Neural cell (in vitro differentiated cells): ENCODE results near the gene NEK6. TPM values are rescaled to one million over a fixed set of nuclear protein-coding genes. Genes with fewer than 3 reads are reported as not detected.

ENCODE experiments used
- H2AFZ ChIP-seq: fragments of 200-600, 300-800 bp; sonication (generic), shearing (Covaris generic); 2 replicates; pipeline ENCODE4 v1.6.0; 2014; ENCODE audit warnings: low read depth, mild to moderate bottlenecking, antibody characterized with exemption, low read length, moderate library complexity
- H3F3A ChIP-seq: fragments of 200-600 bp; shearing (Covaris generic); 2 replicates; pipeline ENCODE4 v1.6.1; 2016; ENCODE audit warnings: mild to moderate bottlenecking, moderate library complexity, mixed read lengths, antibody characterized with exemption, low read length; ENCODE audit not compliant: insufficient read depth, poor library complexity, severe bottlenecking
- H3K27ac ChIP-seq: fragments of 200-600, 300-800 bp; sonication (generic), shearing (Covaris generic); 2 replicates; pipeline ENCODE4 v1.5.1; 2014; ENCODE audit warnings: mild to moderate bottlenecking, low read length, moderate library complexity
- H3K27me3 ChIP-seq: fragments of 300-800, 200-600 bp; sonication (generic), shearing (Covaris generic); 2 replicates; pipeline ENCODE4 v1.6.0; 2014; ENCODE audit warnings: mild to moderate bottlenecking, low read depth, low read length, moderate library complexity; ENCODE audit not compliant: insufficient read depth
- H3K36me3 ChIP-seq: fragments of 300-800, 200-600 bp; sonication (generic), shearing (Covaris generic); 2 replicates; pipeline ENCODE4 v1.5.1; 2014; ENCODE audit warnings: mild to moderate bottlenecking, antibody characterized with exemption, low read length, moderate library complexity; ENCODE audit not compliant: insufficient read depth
- H3K4me2 ChIP-seq: fragments of 300-800, 200-600 bp; sonication (generic), shearing (Covaris generic); 2 replicates; pipeline ENCODE4 v1.6.0; 2014; ENCODE audit warnings: mild to moderate bottlenecking, low read length
- H3K4me3 ChIP-seq: fragments of 300-800, 200-600 bp; sonication (generic), shearing (Covaris generic); 2 replicates; pipeline ENCODE4 v1.5.1; 2014; ENCODE audit warnings: mild to moderate bottlenecking, low read length, moderate library complexity
- H3K79me2 ChIP-seq: fragments of 200-600 bp; shearing (Covaris generic); replicated peaks from 2 replicates; pipeline ENCODE4 v1.6.0; 2014; ENCODE audit warnings: mild to moderate bottlenecking, low read length, moderate library complexity; ENCODE audit not compliant: insufficient read depth
- H3K9ac ChIP-seq: fragments of 300-800, 200-600 bp; sonication (generic), shearing (Covaris generic); 2 replicates; pipeline ENCODE4 v1.6.1; 2016; ENCODE audit warnings: mild to moderate bottlenecking, low read length, mixed read lengths
- H3K9me2 ChIP-seq: fragments of 200-600 bp; shearing (Covaris generic); 2 replicates; pipeline ENCODE4 v1.6.1; 2016; ENCODE audit warnings: mild to moderate bottlenecking, low read length, mixed read lengths; ENCODE audit not compliant: insufficient read depth
- H3K9me3 ChIP-seq: fragments of 200-600, 300-800 bp; sonication (generic), shearing (Covaris generic); 2 replicates; pipeline ENCODE4 v1.6.1; 2016; ENCODE audit warnings: mild to moderate bottlenecking, mixed run types, low read length, moderate library complexity, mixed read lengths
- H4K20me1 ChIP-seq: fragments of 200-600 bp; shearing (Covaris generic); 2 replicates; pipeline ENCODE4 v1.6.1; 2016; ENCODE audit warnings: mild to moderate bottlenecking, mixed run types; ENCODE audit not compliant: insufficient read depth
- CTCF ChIP-seq: fragments of 450-650 bp; IDR thresholded peaks from 2 replicates; pipeline ENCODE4 v1.5.1; 2014; ENCODE audit warnings: antibody characterized with exemption, mild to moderate bottlenecking, moderate library complexity; ENCODE audit not compliant: poor library complexity, severe bottlenecking
- EP300 ChIP-seq: fragments of 450-650 bp; conservative IDR thresholded peaks from 2 replicates; pipeline ENCODE4 v1.6.1; 2014; ENCODE audit warnings: antibody characterized with exemption, mild to moderate bottlenecking, moderate library complexity; ENCODE audit not compliant: poor library complexity, severe bottlenecking
- EZH2 ChIP-seq: fragments of 200-600, 300-800 bp; shearing (Covaris generic), sonication (generic); IDR thresholded peaks from 2 replicates; pipeline ENCODE4 v1.6.1; 2014; ENCODE audit warnings: antibody characterized with exemption, low read length, borderline replicate concordance, mild to moderate bottlenecking; ENCODE audit not compliant: insufficient read depth, poor library complexity, severe bottlenecking
- MXI1 ChIP-seq: fragments of 450-650 bp; conservative IDR thresholded peaks from 2 replicates; pipeline ENCODE4 v1.6.1; 2014; ENCODE audit warnings: antibody characterized with exemption, mild to moderate bottlenecking; ENCODE audit not compliant: poor library complexity, severe bottlenecking
- POLR2AphosphoS5 ChIP-seq: IDR thresholded peaks from 2 replicates; pipeline ENCODE4 v1.6.1; 2012
- RAD21 ChIP-seq: fragments of 450-650 bp; conservative IDR thresholded peaks from 2 replicates; pipeline ENCODE4 v1.6.1; 2014; ENCODE audit warnings: antibody characterized with exemption, mild to moderate bottlenecking, moderate library complexity
- SMC3 ChIP-seq: fragments of 450-650 bp; conservative IDR thresholded peaks from 2 replicates; pipeline ENCODE4 v1.6.1; 2014; ENCODE audit warnings: antibody characterized with exemption, mild to moderate bottlenecking, moderate library complexity; ENCODE audit not compliant: poor library complexity
- TAF1 ChIP-seq: IDR thresholded peaks from 2 replicates; pipeline ENCODE4 v1.6.1; 2012; ENCODE audit warnings: low read depth
- polyA plus RNA-seq: library from polyadenylated mRNA; depleted of rRNA; stranded (reverse); fragments of >200 nt; gene quantifications from 2 replicates; pipeline ENCODE4 v1.2.3, GENCODE V29; 2014
- TF ChIP-seq, protein P1 (sequence below): IDR thresholded peaks from 2 replicates; pipeline ENCODE4 v1.6.1; 2012; ENCODE audit warnings: borderline replicate concordance

The NEK6 gene
- polyA plus RNA-seq, 1 donor from 2014 or later: 4.6 TPM

DNA sequence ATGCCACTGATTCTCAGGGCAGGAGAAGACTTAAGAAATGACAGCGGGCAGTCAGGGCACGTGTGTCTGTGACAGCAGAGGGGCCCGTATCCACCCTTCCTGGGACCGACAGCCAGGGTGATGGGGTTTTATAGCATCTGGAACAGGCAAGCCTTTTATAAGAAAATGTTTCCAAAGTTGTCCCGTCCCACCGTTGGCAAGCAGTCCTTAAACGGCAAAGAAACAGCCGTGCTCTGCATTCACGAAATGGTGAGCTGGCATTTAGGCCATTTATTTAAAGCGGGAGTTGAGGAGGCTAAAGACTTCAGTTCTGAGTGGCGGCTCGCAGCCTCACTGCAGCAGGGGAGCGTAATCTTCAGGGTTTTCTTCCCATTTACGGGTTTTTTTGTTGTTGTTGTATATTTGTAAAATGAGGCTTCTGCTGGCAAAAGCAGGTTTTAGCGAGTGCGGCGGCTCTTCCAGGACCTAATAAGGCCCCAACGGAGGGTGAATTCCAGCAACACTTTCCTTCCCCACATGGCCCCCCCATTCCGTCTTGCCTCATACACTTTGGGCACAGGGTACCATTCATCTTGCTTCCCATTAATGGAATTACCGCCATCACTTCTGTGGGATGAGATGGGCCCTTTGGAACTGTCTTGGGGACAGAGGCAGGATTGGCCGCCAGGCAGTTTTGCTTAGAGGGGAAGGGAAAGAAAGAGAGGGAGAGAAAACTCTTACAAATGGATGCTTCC is 15.8 kb downstream of the NEK6 start:
- Histone ChIP-seq H3K4me3 (no peak overlapping the region), H3K9me2 (no peaks in the 10 kb centered on the region), H2AFZ (no peak overlapping the region), H3K79me2 (peaks cover 20% of the 10 kb centered on the region), H3K9ac (no peak overlapping the region), H4K20me1 (no peaks in the 10 kb centered on the region), H3K36me3 (no peaks in the 10 kb centered on the region), H3F3A (no peaks in the 10 kb centered on the region), H3K27me3 (no peaks in the 10 kb centered on the region), H3K9me3 (no peaks in the 10 kb centered on the region), H3K27ac (no peak overlapping the region), H3K4me2 (no peak overlapping the region)
- TF ChIP-seq CTCF: no peak
- TF ChIP-seq, protein P1, sequence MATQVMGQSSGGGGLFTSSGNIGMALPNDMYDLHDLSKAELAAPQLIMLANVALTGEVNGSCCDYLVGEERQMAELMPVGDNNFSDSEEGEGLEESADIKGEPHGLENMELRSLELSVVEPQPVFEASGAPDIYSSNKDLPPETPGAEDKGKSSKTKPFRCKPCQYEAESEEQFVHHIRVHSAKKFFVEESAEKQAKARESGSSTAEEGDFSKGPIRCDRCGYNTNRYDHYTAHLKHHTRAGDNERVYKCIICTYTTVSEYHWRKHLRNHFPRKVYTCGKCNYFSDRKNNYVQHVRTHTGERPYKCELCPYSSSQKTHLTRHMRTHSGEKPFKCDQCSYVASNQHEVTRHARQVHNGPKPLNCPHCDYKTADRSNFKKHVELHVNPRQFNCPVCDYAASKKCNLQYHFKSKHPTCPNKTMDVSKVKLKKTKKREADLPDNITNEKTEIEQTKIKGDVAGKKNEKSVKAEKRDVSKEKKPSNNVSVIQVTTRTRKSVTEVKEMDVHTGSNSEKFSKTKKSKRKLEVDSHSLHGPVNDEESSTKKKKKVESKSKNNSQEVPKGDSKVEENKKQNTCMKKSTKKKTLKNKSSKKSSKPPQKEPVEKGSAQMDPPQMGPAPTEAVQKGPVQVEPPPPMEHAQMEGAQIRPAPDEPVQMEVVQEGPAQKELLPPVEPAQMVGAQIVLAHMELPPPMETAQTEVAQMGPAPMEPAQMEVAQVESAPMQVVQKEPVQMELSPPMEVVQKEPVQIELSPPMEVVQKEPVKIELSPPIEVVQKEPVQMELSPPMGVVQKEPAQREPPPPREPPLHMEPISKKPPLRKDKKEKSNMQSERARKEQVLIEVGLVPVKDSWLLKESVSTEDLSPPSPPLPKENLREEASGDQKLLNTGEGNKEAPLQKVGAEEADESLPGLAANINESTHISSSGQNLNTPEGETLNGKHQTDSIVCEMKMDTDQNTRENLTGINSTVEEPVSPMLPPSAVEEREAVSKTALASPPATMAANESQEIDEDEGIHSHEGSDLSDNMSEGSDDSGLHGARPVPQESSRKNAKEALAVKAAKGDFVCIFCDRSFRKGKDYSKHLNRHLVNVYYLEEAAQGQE: no peak
- TF ChIP-seq EZH2: no peak
- TF ChIP-seq RAD21: no peak
- no peak for TF ChIP-seq TAF1
- no peak for TF ChIP-seq POLR2AphosphoS5
- no peak for TF ChIP-seq SMC3
- TF ChIP-seq EP300: no peak
- TF ChIP-seq MXI1: no peak

GRCh38 chr9:124274226-124274625 is 16.5 kb downstream of the NEK6 start:
- Histone ChIP-seq H3F3A (no peaks in the 10 kb centered on the region), H3K27ac (no peak overlapping the region), H3K4me3 (no peak overlapping the region), H3K9ac (no peak overlapping the region), H3K9me2 (no peaks in the 10 kb centered on the region), H3K27me3 (no peaks in the 10 kb centered on the region), H4K20me1 (no peaks in the 10 kb centered on the region), H3K79me2 (peaks cover 16% of the 10 kb centered on the region), H3K9me3 (no peaks in the 10 kb centered on the region), H3K36me3 (no peaks in the 10 kb centered on the region), H3K4me2 (no peak overlapping the region), H2AFZ (no peak overlapping the region)
- no peak for TF ChIP-seq CTCF
- TF ChIP-seq POLR2AphosphoS5: no peak
- TF ChIP-seq MXI1: no peak
- no peak for TF ChIP-seq EP300
- TF ChIP-seq EZH2: no peak
- TF ChIP-seq, protein P1: no peak
- TF ChIP-seq TAF1: no peak
- TF ChIP-seq RAD21: no peak
- no peak for TF ChIP-seq SMC3
